ENCODE measurements around the gene C12orf42.

C12orf42 gene

GRCh38 chr12:103423516-103423910 lies 72.3 kb downstream of the C12orf42 start:
- no peak overlapping the region for H3K4me3 ChIP-seq (ENCODE audit: low read depth, low read length)
- no peak for DNase-seq (ENCODE audit: low read depth, low spot score)
- TF ChIP-seq CTCF (IDR thresholded peaks at IDR 0.05; ENCODE audit: insufficient read depth, low read length, missing control alignments), result no peak
- CTCF ChIA-PET, result no interaction called here
- POLR2A ChIA-PET, result no interaction called here

- CTCF ChIA-PET, result no interaction called here
- POLR2A ChIA-PET, result no interaction called here
- H3K4me3 ChIP-seq (ENCODE audit: low read depth, low read length), result no peak overlapping the region
- TF ChIP-seq CTCF (IDR thresholded peaks at IDR 0.05; ENCODE audit: insufficient read depth, low read length, missing control alignments), result no peak
- DNase-seq (ENCODE audit: low read depth, low spot score), result no peak
These were observed 72.8 kb downstream of the C12orf42 start for GRCh38 chr12:103422746-103423515.

- no peak for TF ChIP-seq CTCF (IDR thresholded peaks at IDR 0.05; ENCODE audit: insufficient read depth, low read length, missing control alignments)
- no peak for DNase-seq (ENCODE audit: low read depth, low spot score)
- POLR2A ChIA-PET, result no interaction called here
These were observed 73.4 kb downstream of the C12orf42 start for GRCh38 chr12:103422328-103422727.

GRCh38 chr12:103421402-103421801 lies 74.4 kb downstream of the C12orf42 start:
- POLR2A ChIA-PET, result no interaction called here
- DNase-seq (ENCODE audit: low read depth, low spot score), result no peak
- TF ChIP-seq CTCF (IDR thresholded peaks at IDR 0.05; ENCODE audit: insufficient read depth, low read length, missing control alignments), result no peak
- H3K4me3 ChIP-seq (ENCODE audit: low read depth, low read length), result no peak overlapping the region
- CTCF ChIA-PET, result no interaction called here

More at GRCh38 chr12:103422328-103422727, 73.4 kb downstream of the C12orf42 start:
- H3K4me3 ChIP-seq (ENCODE audit: low read depth, low read length), result no peak overlapping the region
- CTCF ChIA-PET, result no interaction called here

GRCh38 chr12:103415681-103416080 lies 80.1 kb downstream of the C12orf42 start:
- ChIA-PET CTCF (no interaction called here), POLR2A (no interaction called here)
- no peak for TF ChIP-seq CTCF (IDR thresholded peaks at IDR 0.05; ENCODE audit: insufficient read depth, low read length, missing control alignments)
- H3K4me3 ChIP-seq (ENCODE audit: low read depth, low read length), result no peak overlapping the region
- DNase-seq (ENCODE audit: low read depth, low spot score), result no peak

- DNase-seq (ENCODE audit: low read depth, low spot score), result no peak
- POLR2A ChIA-PET, result no interaction called here
- no peak for TF ChIP-seq CTCF (IDR thresholded peaks at IDR 0.05; ENCODE audit: insufficient read depth, low read length, missing control alignments)
- CTCF ChIA-PET, result no interaction called here
- H3K4me3 ChIP-seq (ENCODE audit: low read depth, low read length), result no peak overlapping the region
These were observed 94.3 kb downstream of the C12orf42 start for GRCh38 chr12:103401421-103401820.

Measured in AG04449 (cell line).